Liver (tissue), 3 donors: Measurements from ENCODE around the gene DNPH1.

ENCODE experiments used
- REST ChIP-seq: IDR thresholded peaks from 2 replicates; pipeline ENCODE4 v1.6.1; 2016; ENCODE audit warnings: antibody characterized with exemption, mild to moderate bottlenecking
- TAF1 ChIP-seq: conservative IDR thresholded peaks from 2 replicates; pipeline ENCODE4 v1.6.1; 2016; ENCODE audit warnings: antibody characterized with exemption, mild to moderate bottlenecking
- YY1 ChIP-seq: IDR thresholded peaks from 2 replicates; pipeline ENCODE4 v1.6.1; 2016; ENCODE audit warnings: antibody characterized with exemption, mild to moderate bottlenecking
- TF ChIP-seq, protein P1 (sequence below): fragments of 150-350 bp; IDR thresholded peaks from 2 replicates; pipeline ENCODE4 v1.5.1; 2017; ENCODE audit warnings: improper control_type of control experiment, low read depth, low read length; ENCODE audit not compliant: missing input control
- donor health status: healthy.
- donor health status: healthy.

DNA sequence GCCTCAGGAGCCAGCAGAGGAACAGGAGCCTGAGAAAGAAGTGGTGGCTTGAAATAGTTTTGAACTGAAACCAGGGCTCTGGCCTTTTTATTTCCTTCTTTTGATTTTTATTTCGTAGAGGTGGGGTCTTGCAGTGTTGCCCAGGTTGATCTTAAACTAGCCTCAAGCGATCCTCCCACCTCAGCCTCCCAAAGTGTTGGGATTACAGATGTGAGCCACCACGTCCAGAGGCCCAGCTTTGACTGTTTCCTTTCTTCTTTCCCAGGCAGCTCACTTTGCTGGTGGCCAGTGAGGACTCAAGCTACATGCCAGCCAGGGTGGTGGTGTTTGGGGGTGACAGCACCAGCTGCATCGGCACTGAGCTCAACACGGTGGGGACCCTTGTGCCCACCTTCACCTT is 26.8 kb downstream of the DNPH1 start:
- TF ChIP-seq, protein P1, sequence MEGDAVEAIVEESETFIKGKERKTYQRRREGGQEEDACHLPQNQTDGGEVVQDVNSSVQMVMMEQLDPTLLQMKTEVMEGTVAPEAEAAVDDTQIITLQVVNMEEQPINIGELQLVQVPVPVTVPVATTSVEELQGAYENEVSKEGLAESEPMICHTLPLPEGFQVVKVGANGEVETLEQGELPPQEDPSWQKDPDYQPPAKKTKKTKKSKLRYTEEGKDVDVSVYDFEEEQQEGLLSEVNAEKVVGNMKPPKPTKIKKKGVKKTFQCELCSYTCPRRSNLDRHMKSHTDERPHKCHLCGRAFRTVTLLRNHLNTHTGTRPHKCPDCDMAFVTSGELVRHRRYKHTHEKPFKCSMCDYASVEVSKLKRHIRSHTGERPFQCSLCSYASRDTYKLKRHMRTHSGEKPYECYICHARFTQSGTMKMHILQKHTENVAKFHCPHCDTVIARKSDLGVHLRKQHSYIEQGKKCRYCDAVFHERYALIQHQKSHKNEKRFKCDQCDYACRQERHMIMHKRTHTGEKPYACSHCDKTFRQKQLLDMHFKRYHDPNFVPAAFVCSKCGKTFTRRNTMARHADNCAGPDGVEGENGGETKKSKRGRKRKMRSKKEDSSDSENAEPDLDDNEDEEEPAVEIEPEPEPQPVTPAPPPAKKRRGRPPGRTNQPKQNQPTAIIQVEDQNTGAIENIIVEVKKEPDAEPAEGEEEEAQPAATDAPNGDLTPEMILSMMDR: no peak
- TF ChIP-seq YY1: no peak
- no peak for TF ChIP-seq TAF1
- TF ChIP-seq REST: no peak
